Neural progenitor cell (in vitro differentiated cells): Measurements from ENCODE around the gene PLEKHA7.

Experiments used
- CTCF ChIP-seq: fragments of 200-600 bp; sonication (generic); IDR thresholded peaks from 2 replicates; pipeline ENCODE4 v1.5.1; 2017; ENCODE audit warnings: antibody characterized with exemption, mild to moderate bottlenecking
- EZH2phosphoT487 ChIP-seq: fragments of 200-600 bp; sonication (generic); IDR thresholded peaks from 2 replicates; pipeline ENCODE4 v1.6.1; 2017; ENCODE audit warnings: antibody characterized with exemption

GRCh38 chr11:16898274-16898985 lies 115.8 kb downstream of the PLEKHA7 start:
- TF ChIP-seq CTCF (no peak), EZH2phosphoT487 (no peak)
